ENCODE data around the gene GLYATL1.

GRCh38 chr11:58923300-58923788, 15.9 kb upstream of the GLYATL1 start:
- no peak for TF ChIP-seq CTCF (IDR thresholded peaks at IDR 0.05)
- TF ChIP-seq POLR2AphosphoS5 (IDR thresholded peaks at IDR 0.05) = no peak
- no peak for TF ChIP-seq EP300 (IDR thresholded peaks at IDR 0.05)
